GM19468 (cell line): ENCODE results near the gene STK33.

Experiments
- ATAC-seq: cut with Tn5 transposase; IDR thresholded peaks from one replicate; pipeline ENCODE4 v1.9.1; 2021; ENCODE audit warnings: mild to moderate bottlenecking, moderate library complexity, moderate number of reproducible peaks; ENCODE audit not compliant: unreplicated experiment; ENCODE audit errors: extremely low read depth

Gene STK33

GRCh38 chr11:8382436-8383053 is 211.5 kb downstream of the STK33 start:
- ATAC-seq: no peak

- ATAC-seq: no peak
Measured at GRCh38 chr11:8381871-8382396, 212.1 kb downstream of the STK33 start.

- no peak for ATAC-seq
Measured at GRCh38 chr11:8381343-8381742, 212.7 kb downstream of the STK33 start.

- ATAC-seq: no peak
Measured at GRCh38 chr11:8375932-8376331, 218.1 kb downstream of the STK33 start.

- no peak for ATAC-seq
Measured at GRCh38 chr11:8375460-8375859, 218.6 kb downstream of the STK33 start.

GRCh38 chr11:8374716-8375115 is 219.3 kb downstream of the STK33 start:
- ATAC-seq: no peak

- no peak for ATAC-seq
Measured at GRCh38 chr11:8373519-8374432, 220.3 kb downstream of the STK33 start.

GRCh38 chr11:8372641-8373381 is 221.2 kb downstream of the STK33 start:
- ATAC-seq: no peak

GRCh38 chr11:8371516-8371884 is 222.5 kb downstream of the STK33 start:
- ATAC-seq: no peak

GRCh38 chr11:8370812-8371515 is 223.1 kb downstream of the STK33 start:
- no peak for ATAC-seq

GRCh38 chr11:8369592-8370205 is 224.3 kb downstream of the STK33 start:
- no peak for ATAC-seq

GRCh38 chr11:8368772-8369171 is 225.3 kb downstream of the STK33 start:
- ATAC-seq: no peak

GRCh38 chr11:8368194-8368593 is 225.8 kb downstream of the STK33 start:
- no peak for ATAC-seq

- ATAC-seq: no peak
Measured at GRCh38 chr11:8366316-8366715, 227.7 kb downstream of the STK33 start.

GRCh38 chr11:8365216-8365941 is 228.6 kb downstream of the STK33 start:
- ATAC-seq: no peak

GRCh38 chr11:8363921-8364320 is 230.1 kb downstream of the STK33 start:
- ATAC-seq: no peak

- no peak for ATAC-seq
Measured at GRCh38 chr11:8362899-8363298, 231.1 kb downstream of the STK33 start.

- no peak for ATAC-seq
Measured at GRCh38 chr11:8362491-8362890, 231.5 kb downstream of the STK33 start.

GRCh38 chr11:8361664-8362210 is 232.3 kb downstream of the STK33 start:
- no peak for ATAC-seq
